Measurements from ENCODE around the gene IFNA7. TPM values are rescaled to one million over a fixed set of nuclear protein-coding genes. Genes with fewer than 3 reads are reported as not detected.

The IFNA7 gene
- total and polyA plus RNA-seq, 8 donors = not detected

DNA sequence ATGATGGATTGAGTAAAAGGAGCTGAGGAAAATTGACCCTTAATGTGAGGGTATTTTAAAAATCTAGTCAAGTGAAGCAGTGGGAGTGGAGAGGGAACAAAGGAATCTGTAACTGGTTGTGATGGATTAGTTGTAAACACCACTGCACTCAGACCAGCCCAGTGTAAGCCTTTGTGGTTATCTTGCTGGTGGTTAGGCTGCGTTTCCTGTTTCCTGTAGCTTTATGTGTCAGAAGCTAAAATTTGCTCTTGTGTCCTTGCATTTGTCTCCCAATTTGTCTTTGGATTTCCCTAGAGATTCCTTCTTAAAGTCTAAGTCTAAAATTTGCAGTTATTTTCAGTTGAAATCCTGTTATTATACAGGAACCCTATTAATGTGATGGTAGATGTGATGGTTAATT is 41.8 kb downstream of the IFNA7 start:
- H3K36me3 ChIP-seq = no peaks in the 10 kb centered on the region
- DNase-seq = peak in 1 of 2 donors; percentile 20
- H3K27ac ChIP-seq = no peak overlapping the region
- no peaks in the 10 kb centered on the region for H3K9me3 ChIP-seq
- H3K27me3 ChIP-seq = no peaks in the 10 kb centered on the region
- H3K4me1 ChIP-seq = no peaks in the 10 kb centered on the region
- WGBS, 5 donors = 0 to 11% (median 5%) methylated on average over 1 of the region's 1 CpG
- intact Hi-C loops (cut with DNase I; ENCODE audit: low total_unique reads) = no loop called here
- TF ChIP-seq, protein P1, sequence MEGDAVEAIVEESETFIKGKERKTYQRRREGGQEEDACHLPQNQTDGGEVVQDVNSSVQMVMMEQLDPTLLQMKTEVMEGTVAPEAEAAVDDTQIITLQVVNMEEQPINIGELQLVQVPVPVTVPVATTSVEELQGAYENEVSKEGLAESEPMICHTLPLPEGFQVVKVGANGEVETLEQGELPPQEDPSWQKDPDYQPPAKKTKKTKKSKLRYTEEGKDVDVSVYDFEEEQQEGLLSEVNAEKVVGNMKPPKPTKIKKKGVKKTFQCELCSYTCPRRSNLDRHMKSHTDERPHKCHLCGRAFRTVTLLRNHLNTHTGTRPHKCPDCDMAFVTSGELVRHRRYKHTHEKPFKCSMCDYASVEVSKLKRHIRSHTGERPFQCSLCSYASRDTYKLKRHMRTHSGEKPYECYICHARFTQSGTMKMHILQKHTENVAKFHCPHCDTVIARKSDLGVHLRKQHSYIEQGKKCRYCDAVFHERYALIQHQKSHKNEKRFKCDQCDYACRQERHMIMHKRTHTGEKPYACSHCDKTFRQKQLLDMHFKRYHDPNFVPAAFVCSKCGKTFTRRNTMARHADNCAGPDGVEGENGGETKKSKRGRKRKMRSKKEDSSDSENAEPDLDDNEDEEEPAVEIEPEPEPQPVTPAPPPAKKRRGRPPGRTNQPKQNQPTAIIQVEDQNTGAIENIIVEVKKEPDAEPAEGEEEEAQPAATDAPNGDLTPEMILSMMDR (IDR thresholded peaks at IDR 0.05) = no peak
- TF ChIP-seq POLR2AphosphoS5 (IDR thresholded peaks at IDR 0.05) (no peak), POLR2A (IDR thresholded peaks at IDR 0.05) (no peak), EP300 (IDR thresholded peaks at IDR 0.05) (no peak)
- H3K4me3 ChIP-seq = no peak overlapping the region

DNA sequence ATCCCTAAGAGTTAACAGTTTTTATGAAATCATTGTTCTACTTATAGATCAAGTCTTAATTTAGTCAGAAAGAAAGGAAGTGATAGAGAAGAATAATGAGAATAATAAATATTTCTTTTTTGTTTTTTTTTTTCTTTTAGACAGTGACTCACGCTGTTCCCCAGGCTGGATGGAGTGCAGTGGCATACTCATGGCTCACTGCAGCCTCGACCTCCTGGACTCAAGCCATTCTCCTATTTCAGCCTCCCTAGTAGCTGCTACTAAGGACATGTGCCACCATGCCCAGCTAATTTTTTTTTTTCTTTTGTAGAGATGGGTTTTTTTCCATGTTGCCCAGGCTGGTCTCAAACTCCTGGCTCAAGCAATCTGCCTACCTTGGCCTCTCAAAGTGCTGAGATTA is 46.5 kb downstream of the IFNA7 start:
- intact Hi-C loops (cut with DNase I; ENCODE audit: low total_unique reads) = no loop called here
- TF ChIP-seq EP300 (IDR thresholded peaks at IDR 0.05) (no peak), POLR2A (IDR thresholded peaks at IDR 0.05) (no peak), POLR2AphosphoS5 (IDR thresholded peaks at IDR 0.05) (no peak)
- TF ChIP-seq, protein P1 (IDR thresholded peaks at IDR 0.05) = no peak
- Histone ChIP-seq H3K4me1 (peaks cover 0 to 6% (median 0%) of the 10 kb centered on the region in 4 donors), H3K36me3 (no peaks in the 10 kb centered on the region), H3K9me3 (no peaks in the 10 kb centered on the region), H3K27ac (no peak overlapping the region), H3K27me3 (no peaks in the 10 kb centered on the region), H3K4me3 (no peak overlapping the region)
- no peak for DNase-seq
- 48 to 74% (median 62%) methylated on average over 2 of the region's 2 CpGs for WGBS, 5 donors

- H3K4me1 ChIP-seq = peaks cover 0 to 6% (median 0%) of the 10 kb centered on the region in 4 donors
- DNase-seq = peak in 1 of 2 donors; percentile 17
- WGBS, 5 donors = 8 to 11% (median 10%) methylated on average over 3 of the region's 3 CpGs
- intact Hi-C loops (cut with DNase I; ENCODE audit: low total_unique reads) = no loop called here
- H3K36me3 ChIP-seq = no peaks in the 10 kb centered on the region
- no peak overlapping the region for H3K27ac ChIP-seq
- H3K27me3 ChIP-seq = no peaks in the 10 kb centered on the region
- TF ChIP-seq EP300 (IDR thresholded peaks at IDR 0.05) (no peak), POLR2AphosphoS5 (IDR thresholded peaks at IDR 0.05) (no peak), POLR2A (IDR thresholded peaks at IDR 0.05) (no peak)
- TF ChIP-seq, protein P1 (IDR thresholded peaks at IDR 0.05) = no peak
- peaks cover 0 to 3% (median 0%) of the 10 kb centered on the region in 4 donors for H3K9me3 ChIP-seq
- no peak overlapping the region for H3K4me3 ChIP-seq
Measured at GRCh38 chr9:21154018-21154608, 47.9 kb downstream of the IFNA7 start.

DNA sequence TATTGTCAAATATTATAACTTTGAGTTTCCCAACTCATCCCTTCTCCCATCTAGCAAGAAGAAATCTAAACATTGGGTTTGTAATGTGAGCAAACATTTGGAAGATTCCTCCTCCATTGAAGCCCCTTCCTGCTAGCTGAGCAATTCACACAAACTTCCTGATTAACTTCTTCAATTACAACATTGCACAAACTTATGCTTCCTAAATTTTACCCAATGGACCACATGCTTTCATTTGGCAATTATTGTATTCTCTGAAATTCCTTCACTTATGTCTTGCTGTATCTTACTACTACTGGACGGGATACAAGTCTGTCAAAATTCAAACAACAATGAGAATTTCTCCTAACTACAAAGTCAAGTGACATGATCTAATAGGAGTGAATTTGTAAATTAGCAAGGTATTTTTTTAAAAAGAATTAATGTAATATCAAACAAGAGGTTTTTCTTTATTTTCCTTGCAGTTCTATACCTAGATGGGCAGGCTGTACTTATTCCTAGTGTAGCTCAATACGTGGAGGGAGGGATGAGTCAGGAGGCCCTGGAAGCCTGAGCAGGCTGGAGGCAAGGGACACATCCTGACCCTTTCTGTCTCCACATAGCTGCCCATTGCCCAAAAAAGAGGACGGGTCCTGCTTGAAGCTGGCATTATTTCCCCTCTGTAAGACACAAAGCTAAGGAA is 48.5 kb downstream of the IFNA7 start:
- Histone ChIP-seq H3K4me3 (no peak overlapping the region), H3K4me1 (peaks cover 0 to 6% (median 0%) of the 10 kb centered on the region in 4 donors), H3K27me3 (no peaks in the 10 kb centered on the region), H3K36me3 (no peaks in the 10 kb centered on the region), H3K9me3 (peaks cover 0 to 3% (median under 1%) of the 10 kb centered on the region in 4 donors), H3K27ac (no peak overlapping the region)
- TF ChIP-seq POLR2A (IDR thresholded peaks at IDR 0.05) (no peak), EP300 (IDR thresholded peaks at IDR 0.05) (no peak), POLR2AphosphoS5 (IDR thresholded peaks at IDR 0.05) (no peak)
- TF ChIP-seq, protein P1 (IDR thresholded peaks at IDR 0.05) = no peak
- DNase-seq = no peak
- intact Hi-C loops (cut with DNase I; ENCODE audit: low total_unique reads) = no loop called here
- 36 to 48% (median 39%) methylated on average over 3 of the region's 3 CpGs for WGBS, 5 donors

Small RNA genes within 50 kb of the gene (small RNA-seq; reads per million reads assigned to genes)
- 0 reads per million in 4 donors for gene RF00019

Other genes starting within 250 kb of the IFNA7 start
- gene HACD4, start 170.6 kb downstream of the IFNA7 start, total RNA-seq = 10 to 100 TPM in 2 of 5 donors, 1 to 10 TPM in 2, under 1 TPM in 1; 0.29 to 12.1 (median 5.9) TPM
- gene HACD4, start 170.6 kb downstream of the IFNA7 start, polyA plus RNA-seq = 1 to 10 TPM; 1.6 to 4.1 (median 1.8) TPM
- gene IFNB1, start 124.3 kb downstream of the IFNA7 start, total RNA-seq = not detected
- not detected for gene IFNB1, start 124.3 kb downstream of the IFNA7 start, polyA plus RNA-seq
- not detected for gene IFNW1, start 60.4 kb downstream of the IFNA7 start, total RNA-seq
- not detected for gene IFNW1, start 60.4 kb downstream of the IFNA7 start, polyA plus RNA-seq
- not detected for gene IFNA21, start 35.5 kb downstream of the IFNA7 start, total RNA-seq
- gene IFNA21, start 35.5 kb downstream of the IFNA7 start, polyA plus RNA-seq = not detected
- not detected for gene IFNA4, start 14.6 kb downstream of the IFNA7 start, total RNA-seq
- gene IFNA4, start 14.6 kb downstream of the IFNA7 start, polyA plus RNA-seq = not detected
- gene IFNA10, start 4.9 kb upstream of the IFNA7 start, total RNA-seq = not detected
- not detected for gene IFNA10, start 4.9 kb upstream of the IFNA7 start, polyA plus RNA-seq
- not detected for gene IFNA16, start 15.1 kb upstream of the IFNA7 start, total RNA-seq
- gene IFNA16, start 15.1 kb upstream of the IFNA7 start, polyA plus RNA-seq = not detected
- gene IFNA17, start 26.0 kb upstream of the IFNA7 start, total RNA-seq = not detected
- not detected for gene IFNA17, start 26.0 kb upstream of the IFNA7 start, polyA plus RNA-seq
- not detected for gene IFNA14, start 37.8 kb upstream of the IFNA7 start, total RNA-seq
- gene IFNA14, start 37.8 kb upstream of the IFNA7 start, polyA plus RNA-seq = not detected
- 1 to 10 TPM in 1 of 5 donors, under 1 TPM in 1, not detected in 3; 0.92 to 1.6 TPM for gene IFNA5, start 103.1 kb upstream of the IFNA7 start, total RNA-seq
- gene IFNA5, start 103.1 kb upstream of the IFNA7 start, polyA plus RNA-seq = not detected
- gene KLHL9, start 133.2 kb upstream of the IFNA7 start, total RNA-seq = 10 to 100 TPM in 4 of 5 donors, 1 to 10 TPM in 1; 4.1 to 35.7 (median 14.5) TPM
- gene KLHL9, start 133.2 kb upstream of the IFNA7 start, polyA plus RNA-seq = 1 to 10 TPM; 5.4 to 6.3 (median 6.0) TPM
- not detected for gene IFNA6, start 148.7 kb upstream of the IFNA7 start, total RNA-seq
- not detected for gene IFNA6, start 148.7 kb upstream of the IFNA7 start, polyA plus RNA-seq
- not detected for gene IFNA13, start 165.9 kb upstream of the IFNA7 start, total RNA-seq
- gene IFNA13, start 165.9 kb upstream of the IFNA7 start, polyA plus RNA-seq = not detected
- gene IFNA2, start 183.2 kb upstream of the IFNA7 start, total RNA-seq = not detected
- not detected for gene IFNA2, start 183.2 kb upstream of the IFNA7 start, polyA plus RNA-seq
- gene IFNA8, start 206.9 kb upstream of the IFNA7 start, total RNA-seq = not detected
- gene IFNA8, start 206.9 kb upstream of the IFNA7 start, polyA plus RNA-seq = not detected
- not detected for gene IFNA1, start 238.2 kb upstream of the IFNA7 start, total RNA-seq
- gene IFNA1, start 238.2 kb upstream of the IFNA7 start, polyA plus RNA-seq = not detected

Measured in stomach (tissue), 9 donors.